GM18505 (cell line): ENCODE measurements around the gene LHFPL6.
"Not testable (repeated sequence)": the region's sequence is repeated elsewhere in the genome, so short reads cannot be mapped to it uniquely, and the experiment has no call there.

Experiments used
- ATAC-seq: cut with Tn5 transposase; IDR thresholded peaks from one replicate; pipeline ENCODE4 v1.9.1; 2021; ENCODE audit not compliant: unreplicated experiment
- POLR2A ChIP-seq: IDR thresholded peaks from 4 replicates; pipeline ENCODE4 v1.6.1; 2011; ENCODE audit warnings: borderline replicate concordance; ENCODE audit not compliant: insufficient read depth, insufficient read length; ENCODE audit errors: extremely low read depth

The LHFPL6 gene

GRCh38 chr13:39345982-39346381 is 257.0 kb downstream of the LHFPL6 start:
- TF ChIP-seq POLR2A = no peak
- ATAC-seq = no peak

DNA sequence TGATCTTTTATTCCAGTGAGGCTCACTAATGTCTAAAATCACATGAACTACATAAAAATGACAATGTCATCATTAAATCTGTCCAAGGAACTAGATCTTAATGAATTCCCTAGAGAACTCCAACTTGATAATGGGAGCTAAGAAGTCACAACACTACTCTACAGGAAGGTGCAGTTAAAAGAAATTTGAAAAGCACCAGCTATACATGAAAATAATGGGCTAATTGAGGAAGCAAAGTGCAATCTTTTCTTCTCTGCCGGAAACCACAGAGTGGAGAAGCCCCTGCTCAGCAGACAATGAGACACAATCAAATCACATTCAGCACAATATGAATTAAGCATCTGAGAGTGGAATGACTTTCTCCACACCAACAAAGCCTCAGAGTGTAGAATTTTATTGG is 261.7 kb downstream of the LHFPL6 start:
- no peak for ATAC-seq
- TF ChIP-seq POLR2A = no peak

DNA sequence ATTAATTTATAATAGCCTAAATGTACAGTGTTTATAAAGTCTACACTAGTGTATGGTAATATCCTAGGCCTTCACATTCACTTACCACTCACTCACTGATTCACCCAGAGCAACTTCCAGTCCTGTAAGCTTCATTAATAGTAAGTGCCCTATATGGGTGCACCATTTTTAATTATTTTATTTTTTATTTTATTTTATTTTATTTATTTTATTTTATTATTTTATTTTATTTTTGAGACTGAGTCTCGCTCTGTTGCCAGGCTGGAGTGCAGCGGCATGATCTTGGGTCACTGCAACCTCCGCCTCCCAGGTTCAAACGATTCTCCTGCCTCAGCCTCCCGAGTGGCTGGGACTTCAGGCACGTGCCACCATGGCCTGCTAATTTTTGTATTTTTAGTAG is 264.9 kb downstream of the LHFPL6 start:
- not testable (repeated sequence) for ATAC-seq

- no peak for TF ChIP-seq POLR2A
Observed at GRCh38 chr13:39336937-39337336, 266.1 kb downstream of the LHFPL6 start.

DNA sequence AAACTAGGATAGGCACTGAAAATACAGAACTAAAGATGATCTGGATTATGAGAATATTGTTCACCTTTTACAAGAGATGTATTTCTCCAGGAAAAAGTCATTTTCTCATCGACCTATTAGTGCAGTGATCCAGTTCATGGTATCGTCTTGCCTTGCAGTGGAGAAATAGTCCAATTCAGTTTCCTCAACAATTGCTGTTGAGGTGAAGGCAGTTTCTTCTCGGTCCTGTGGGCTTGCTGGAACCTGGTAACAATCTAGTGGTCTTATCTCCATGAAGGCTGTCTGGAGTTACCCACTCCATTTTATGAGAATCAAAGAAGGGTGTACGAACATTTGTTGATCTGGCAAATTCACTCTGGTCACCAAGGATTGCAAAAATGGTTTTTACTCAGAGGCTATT is 266.8 kb downstream of the LHFPL6 start:
- ATAC-seq = no peak
- no peak for TF ChIP-seq POLR2A

More at GRCh38 chr13:39336937-39337336, 266.1 kb downstream of the LHFPL6 start:
- ATAC-seq = no peak

DNA sequence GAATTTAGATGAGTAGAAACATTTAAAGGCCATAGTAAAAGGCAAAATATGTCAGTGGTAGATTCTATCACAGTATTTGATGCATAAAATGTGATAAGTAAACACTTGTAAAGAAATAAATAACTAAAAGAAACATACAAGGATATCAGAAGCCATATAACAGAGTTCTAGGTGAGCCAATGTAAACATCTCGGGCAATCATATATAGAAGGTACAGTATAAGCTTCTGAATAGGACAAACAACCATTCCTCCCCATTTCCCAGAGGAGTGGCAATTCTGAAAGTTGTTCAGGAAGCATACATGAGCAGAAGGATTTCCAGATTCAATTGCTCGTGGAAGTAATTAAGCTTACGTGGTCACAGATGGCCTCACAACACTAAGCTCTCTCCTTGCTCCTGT is 267.3 kb downstream of the LHFPL6 start:
- TF ChIP-seq POLR2A = no peak
- ATAC-seq = no peak

- no peak for TF ChIP-seq POLR2A
- no peak for ATAC-seq
Observed at GRCh38 chr13:39330504-39330903, 272.5 kb downstream of the LHFPL6 start.

DNA sequence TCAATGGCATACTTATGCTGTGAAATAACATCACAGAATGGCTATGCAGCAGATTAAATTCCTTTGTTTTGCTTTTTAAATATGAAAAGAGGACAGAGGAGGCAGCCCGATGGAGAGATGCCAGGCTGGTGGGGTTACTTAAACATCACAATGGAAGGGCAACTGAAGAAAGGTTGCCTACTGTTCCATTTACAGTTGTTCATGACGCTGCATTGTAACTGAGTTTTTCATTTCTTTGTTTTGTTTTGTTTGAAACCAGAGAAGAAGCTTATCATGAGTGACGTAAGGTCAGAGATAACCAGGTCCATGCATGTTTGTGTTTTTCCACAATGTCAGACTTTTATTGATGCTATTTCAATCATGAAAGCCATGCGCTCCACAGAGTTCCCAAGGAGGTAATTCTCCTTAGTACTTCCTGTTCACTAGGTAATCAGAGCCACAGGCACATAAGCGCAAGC is 273.8 kb downstream of the LHFPL6 start:
- no peak for ATAC-seq
- TF ChIP-seq POLR2A = no peak

DNA sequence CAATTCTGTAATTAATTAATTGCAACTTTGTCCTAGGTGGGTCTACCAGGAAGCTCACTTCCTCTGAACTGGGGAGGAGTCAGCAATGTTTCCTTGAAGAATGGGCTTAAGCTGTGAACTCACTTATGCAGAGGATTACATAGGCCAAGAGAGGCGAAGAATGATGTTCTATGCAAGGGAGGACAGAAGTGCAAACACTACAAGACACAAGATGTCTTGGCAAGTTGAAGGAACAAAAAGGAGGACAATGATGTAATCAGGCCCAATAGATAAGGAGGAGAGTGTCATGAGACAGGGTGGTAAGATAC is 275.9 kb downstream of the LHFPL6 start:
- no peak for TF ChIP-seq POLR2A
- no peak for ATAC-seq

GRCh38 chr13:39326469-39327171 is 276.4 kb downstream of the LHFPL6 start:
- no peak for ATAC-seq
- no peak for TF ChIP-seq POLR2A

DNA sequence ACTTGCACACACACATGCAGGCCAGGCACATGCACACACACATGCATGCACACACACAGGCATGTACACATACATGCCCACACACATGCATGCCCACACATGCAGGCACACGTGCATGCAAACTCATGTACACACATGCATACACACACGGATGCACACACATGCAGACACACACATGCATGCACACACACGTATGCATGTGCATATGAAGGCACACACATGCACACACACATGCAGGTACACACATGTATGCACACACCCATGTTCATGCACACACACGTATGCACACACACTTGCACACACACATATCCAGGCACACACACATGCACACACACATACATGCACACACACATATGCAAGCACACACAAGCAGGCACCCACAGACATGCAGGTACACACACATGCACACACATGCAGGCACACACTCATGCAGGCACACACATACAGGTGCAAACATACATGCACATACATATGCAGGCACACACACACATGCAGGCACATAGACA is 278.1 kb downstream of the LHFPL6 start:
- no peak for TF ChIP-seq POLR2A
- no peak for ATAC-seq

DNA sequence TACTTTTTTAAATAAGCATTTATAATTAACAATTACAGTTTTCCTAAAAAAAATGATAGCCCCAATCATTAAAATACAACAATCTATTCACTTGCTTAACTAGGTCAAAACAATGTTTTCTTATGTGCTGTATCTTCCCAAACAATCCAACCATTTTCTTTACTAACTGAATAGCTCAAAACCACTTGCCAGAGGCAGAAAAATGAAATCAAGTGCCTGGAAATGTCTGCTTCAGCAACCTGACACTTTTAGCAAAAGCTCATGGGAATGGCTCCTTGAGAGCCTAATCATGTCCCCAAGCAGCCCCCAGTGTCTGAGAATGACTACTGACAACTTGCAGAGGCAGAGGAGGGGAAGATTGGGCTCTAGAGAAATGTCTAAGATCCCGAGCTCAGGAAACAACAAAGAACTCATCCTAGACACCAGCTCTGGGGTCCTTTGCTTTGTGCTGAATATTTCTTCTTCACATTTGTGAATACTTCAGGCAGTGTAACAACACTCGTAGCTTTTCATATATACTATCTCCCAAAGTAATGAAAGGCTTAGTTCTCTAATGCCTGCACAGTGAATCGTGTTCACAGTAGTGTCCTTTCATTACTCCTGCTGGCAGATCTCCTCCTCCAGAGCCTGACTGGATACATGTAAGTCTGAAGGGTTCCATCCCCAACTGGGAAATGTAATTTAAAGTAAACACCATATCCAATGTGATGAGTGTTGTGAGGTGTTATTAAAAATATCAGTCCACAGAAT is 280.0 kb downstream of the LHFPL6 start:
- TF ChIP-seq POLR2A = no peak
- no peak for ATAC-seq

DNA sequence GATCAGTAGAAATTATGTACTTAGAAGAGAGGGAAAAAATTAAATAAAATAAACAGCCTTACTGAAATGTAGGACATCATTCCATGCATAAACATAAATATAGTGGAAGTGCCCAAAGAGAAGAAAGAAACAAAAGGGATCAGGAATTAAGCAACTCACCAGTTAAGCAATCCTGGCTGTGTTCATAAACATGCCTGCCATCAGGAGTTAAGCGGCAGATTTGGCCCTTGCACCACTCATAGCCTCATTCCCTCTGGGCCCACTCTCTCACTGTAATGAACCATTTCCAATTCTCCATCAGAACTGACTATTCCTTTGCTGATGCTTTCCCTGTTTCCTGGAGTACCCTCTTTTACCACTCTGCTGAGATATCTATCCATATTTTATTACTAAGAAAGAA is 281.4 kb downstream of the LHFPL6 start:
- ATAC-seq = no peak
- TF ChIP-seq POLR2A = no peak

DNA sequence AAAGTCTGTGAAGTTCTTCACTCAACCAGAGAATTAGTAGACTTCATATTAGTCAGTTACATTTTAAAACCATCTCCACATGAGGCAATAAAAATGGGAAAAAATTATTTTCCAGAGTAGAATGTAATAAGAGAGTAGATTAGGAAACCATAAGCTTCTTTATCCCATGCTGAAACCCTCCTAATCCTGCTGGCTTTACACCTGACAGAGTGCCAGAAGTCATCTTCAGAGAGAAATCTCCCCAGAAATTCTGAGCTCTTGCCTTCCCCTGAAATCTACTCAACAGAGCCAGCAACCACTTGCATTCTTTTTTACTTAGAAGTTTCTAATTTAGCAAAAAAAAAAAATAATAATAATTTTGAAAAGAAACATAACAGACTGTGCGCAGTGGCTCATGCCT is 284.8 kb downstream of the LHFPL6 start:
- ATAC-seq = no peak
- no peak for TF ChIP-seq POLR2A
